Sigmoid colon (tissue), 3 donors: Measurements from ENCODE around the gene PDLIM4.

Experiments used
- POLR2A ChIP-seq, 2 donors: fragments of 450-650 bp; IDR thresholded peaks; one replicate each; pipeline ENCODE4 v1.6.1; 2016; ENCODE audit warnings: antibody characterized with exemption in 2 of 2, mild to moderate bottlenecking in 2 of 2, moderate library complexity in 2 of 2
- TF ChIP-seq, protein P1 (sequence below), 4 experiments: fragments of 450-650 bp in 3 of 4; fragments of 200-600 bp in 1 of 4; IDR thresholded peaks; one replicate each; pipeline ENCODE4 v1.5.1; 2016 to 2019; ENCODE audit warnings: antibody characterized with exemption in 4 of 4, mild to moderate bottlenecking in 3 of 4, moderate library complexity in 2 of 4

GRCh38 chr5:132253452-132254320 is 3.8 kb upstream of the PDLIM4 start:
- TF ChIP-seq, protein P1, sequence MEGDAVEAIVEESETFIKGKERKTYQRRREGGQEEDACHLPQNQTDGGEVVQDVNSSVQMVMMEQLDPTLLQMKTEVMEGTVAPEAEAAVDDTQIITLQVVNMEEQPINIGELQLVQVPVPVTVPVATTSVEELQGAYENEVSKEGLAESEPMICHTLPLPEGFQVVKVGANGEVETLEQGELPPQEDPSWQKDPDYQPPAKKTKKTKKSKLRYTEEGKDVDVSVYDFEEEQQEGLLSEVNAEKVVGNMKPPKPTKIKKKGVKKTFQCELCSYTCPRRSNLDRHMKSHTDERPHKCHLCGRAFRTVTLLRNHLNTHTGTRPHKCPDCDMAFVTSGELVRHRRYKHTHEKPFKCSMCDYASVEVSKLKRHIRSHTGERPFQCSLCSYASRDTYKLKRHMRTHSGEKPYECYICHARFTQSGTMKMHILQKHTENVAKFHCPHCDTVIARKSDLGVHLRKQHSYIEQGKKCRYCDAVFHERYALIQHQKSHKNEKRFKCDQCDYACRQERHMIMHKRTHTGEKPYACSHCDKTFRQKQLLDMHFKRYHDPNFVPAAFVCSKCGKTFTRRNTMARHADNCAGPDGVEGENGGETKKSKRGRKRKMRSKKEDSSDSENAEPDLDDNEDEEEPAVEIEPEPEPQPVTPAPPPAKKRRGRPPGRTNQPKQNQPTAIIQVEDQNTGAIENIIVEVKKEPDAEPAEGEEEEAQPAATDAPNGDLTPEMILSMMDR (IDR thresholded peaks at IDR 0.05): no peak
- no peak for TF ChIP-seq POLR2A (IDR thresholded peaks at IDR 0.05)
